CD14-positive monocyte (primary cell): ENCODE measurements around the gene KRT79. TPM values are rescaled to one million over a fixed set of nuclear protein-coding genes. Genes with fewer than 3 reads are reported as not detected.

Experiments used
- DNase-seq, 3 donors: peaks; one replicate each; pipeline ENCODE4 v3.0.0-alpha.2; 2011 to 2022
- H2AFZ ChIP-seq: 2 replicates; pipeline ENCODE4 v1.6.0; 2012; ENCODE audit warnings: mild to moderate bottlenecking, low read depth, low read length, inconsistent platforms; ENCODE audit not compliant: insufficient read depth, poor library complexity, severe bottlenecking
- H3K27ac ChIP-seq, 2 donors: 1 replicate in 1 of 2; 2 replicates in 1 of 2; pipeline ENCODE4 v1.5.1; 2012 to 2013; ENCODE audit warnings: low read length in 2 of 2, control low read depth in 1 of 2, inconsistent platforms in 1 of 2, low read depth in 1 of 2, mild to moderate bottlenecking in 1 of 2
- H3K27me3 ChIP-seq, 2 donors: one replicate each; pipeline versions ENCODE4 v1.6.0 to v1.6.1; 2011 to 2013; ENCODE audit warnings: low read length in 2 of 2; ENCODE audit not compliant: control insufficient read depth in 2 of 2, insufficient read depth in 2 of 2
- H3K36me3 ChIP-seq, 2 donors: replicated peaks in 1 of 2; 1 replicate in 1 of 2; 2 replicates in 1 of 2; pipeline versions ENCODE4 v1.5.1 to v1.6.1; 2012 to 2013; ENCODE audit warnings: low read length in 2 of 2, control low read depth in 1 of 2, inconsistent platforms in 1 of 2, mild to moderate bottlenecking in 1 of 2; ENCODE audit not compliant: insufficient read depth in 2 of 2, control insufficient read depth in 1 of 2
- H3K4me1 ChIP-seq, 2 donors: 1 replicate in 1 of 2; 2 replicates in 1 of 2; pipeline versions ENCODE4 v1.5.1 to v1.6.1; 2012 to 2013; ENCODE audit warnings: low read length in 2 of 2, control low read depth in 1 of 2, inconsistent platforms in 1 of 2, mild to moderate bottlenecking in 1 of 2, moderate library complexity in 1 of 2; ENCODE audit not compliant: insufficient read depth in 2 of 2, control insufficient read depth in 1 of 2
- H3K4me2 ChIP-seq: replicated peaks from 2 replicates; pipeline ENCODE3; 2012; ENCODE audit warnings: low read length, moderate library complexity, mild to moderate bottlenecking; ENCODE audit not compliant: poor library complexity, severe bottlenecking; ENCODE audit errors: extremely low read depth
- H3K4me3 ChIP-seq, 3 experiments: fragments of 200-600 bp in 1 of 3; sonication (generic) in 1 of 3; replicated peaks in 1 of 3; 1 replicate in 2 of 3; 2 replicates in 1 of 3; pipeline ENCODE4 v1.5.1; 2011 to 2013; ENCODE audit warnings: low read length in 3 of 3, mild to moderate bottlenecking in 3 of 3, control low read depth in 2 of 3, low read depth in 2 of 3, inconsistent platforms in 1 of 3, moderate library complexity in 1 of 3
- H3K79me2 ChIP-seq: 2 replicates; pipeline ENCODE4 v1.6.0; 2012; ENCODE audit warnings: mild to moderate bottlenecking, control low read depth, inconsistent platforms, low read length, moderate library complexity; ENCODE audit not compliant: insufficient read depth
- H3K9ac ChIP-seq: 2 replicates; pipeline ENCODE4 v1.6.0; 2017; ENCODE audit warnings: low read length, mild to moderate bottlenecking; ENCODE audit not compliant: insufficient read depth, poor library complexity, severe bottlenecking
- H3K9me3 ChIP-seq, 2 donors: replicated peaks in 1 of 2; 1 replicate in 1 of 2; 2 replicates in 1 of 2; pipeline versions ENCODE4 v1.5.1 to v1.6.1; 2012 to 2013; ENCODE audit warnings: low read length in 2 of 2, control low read depth in 1 of 2; ENCODE audit not compliant: control insufficient read depth in 1 of 2, insufficient read depth in 1 of 2
- H4K20me1 ChIP-seq: 2 replicates; pipeline ENCODE4 v1.6.0; 2012; ENCODE audit warnings: mild to moderate bottlenecking, low read length, control low read depth, moderate library complexity; ENCODE audit not compliant: insufficient read depth
- H3K27ac Mint-ChIP-seq, 7 donors: one replicate each; pipeline ENCODE4 v1.8.0; 2020; ENCODE audit warnings: mild to moderate bottlenecking in 7 of 7, mixed read lengths in 7 of 7, moderate library complexity in 6 of 7, inconsistent platforms in 2 of 7
- H3K27me3 Mint-ChIP-seq, 3 donors: one replicate each; pipeline ENCODE4 v1.8.0; 2021 to 2022; ENCODE audit warnings: low read depth in 3 of 3, mild to moderate bottlenecking in 3 of 3, mixed read lengths in 3 of 3, moderate library complexity in 3 of 3, inconsistent platforms in 1 of 3
- H3K36me3 Mint-ChIP-seq, 2 donors: one replicate each; pipeline ENCODE4 v1.8.0; 2020; ENCODE audit warnings: mixed read lengths in 2 of 2, inconsistent platforms in 1 of 2, mild to moderate bottlenecking in 1 of 2
- H3K4me1 Mint-ChIP-seq: one replicate; pipeline ENCODE4 v1.8.0; 2020; ENCODE audit warnings: mild to moderate bottlenecking, mixed read lengths
- H3K4me3 Mint-ChIP-seq, 2 donors: one replicate each; pipeline ENCODE4 v1.8.0; 2020; ENCODE audit warnings: mild to moderate bottlenecking in 2 of 2, mixed read lengths in 2 of 2, moderate library complexity in 1 of 2
- H3K9me3 Mint-ChIP-seq, 7 donors: one replicate each; pipeline ENCODE4 v1.8.0; 2020 to 2022; ENCODE audit warnings: mixed read lengths in 7 of 7, mild to moderate bottlenecking in 6 of 7, moderate library complexity in 6 of 7, inconsistent platforms in 2 of 7
- CTCF ChIP-seq: fragments of 200-600 bp; IDR thresholded peaks from one replicate; pipeline ENCODE4 v1.8.0; 2022; ENCODE audit warnings: antibody characterized with exemption, mild to moderate bottlenecking
- WGBS: methylation state at CpG from one replicate; pipeline ENCODE4 v1.1.5; 2013; ENCODE audit warnings: missing lambda C conversion rate; ENCODE audit not compliant: insufficient coverage; 5-methylcytosine and 5-hydroxymethylcytosine counted together
- intact Hi-C, 2 donors: fragments of 100-400 bp; cut with micrococcal nuclease; formaldehyde crosslinking; loops; one replicate each; pipeline versions ENCODE4 v1.15.0 to v1.15.1; 2023
- polyA plus RNA-seq, 3 donors: library from polyadenylated mRNA; depleted of rRNA in 1 of 3; unstranded in 2 of 3; stranded (reverse) in 1 of 3; fragments of 300-500 nt in 2 of 3; fragments of >200 nt in 1 of 3; fragmentation: Illumina TruSeq in 2 of 3; gene quantifications; 1 replicate in 2 of 3; 2 replicates in 1 of 3; pipeline ENCODE4 v1.2.3, GENCODE V29; 2012 to 2021

KRT79 gene
- polyA plus RNA-seq, 3 donors, result not detected

GRCh38 chr12:52777566-52777965 is 56.5 kb downstream of the KRT79 start:
- Mint-ChIP-seq H3K27me3 (peaks cover 5 to 19% (median 6%) of the 10 kb centered on the region in 3 donors), H3K9me3 (no peaks in the 10 kb centered on the region), H3K36me3 (no peaks in the 10 kb centered on the region), H3K4me3 (no peak overlapping the region), H3K27ac (no peak overlapping the region), H3K4me1 (no peaks in the 10 kb centered on the region)
- Histone ChIP-seq H3K79me2 (no peaks in the 10 kb centered on the region), H3K9me3 (no peaks in the 10 kb centered on the region), H3K4me1 (no peaks in the 10 kb centered on the region), H3K27ac (no peak overlapping the region), H3K4me2 (no peak overlapping the region), H3K36me3 (no peaks in the 10 kb centered on the region), H3K27me3 (peaks cover 0 to 5% of the 10 kb centered on the region in 2 donors), H3K9ac (no peak overlapping the region), H4K20me1 (no peaks in the 10 kb centered on the region), H3K4me3 (no peak overlapping the region), H2AFZ (no peak overlapping the region)
- TF ChIP-seq CTCF, result no peak
- DNase-seq, result no peak
- WGBS, result 100% methylated on average over 2 of the region's 4 CpGs
- intact Hi-C loops, result no loop called here

GRCh38 chr12:52776913-52777395 is 57.2 kb downstream of the KRT79 start, which contains the start of gene KRT76:
Gene KRT76, minus strand, starts transcription at chr12:52777345. Its CDS starts 54 bp downstream, at chr12:52777291.
- Histone ChIP-seq H3K9me3 (no peaks in the 10 kb centered on the region), H3K9ac (no peak within 1 kb of the TSS), H4K20me1 (no peaks in the 10 kb centered on the region), H2AFZ (no peak within 1 kb of the TSS), H3K27me3 (peaks cover 0 to 5% of the 10 kb centered on the region in 2 donors), H3K4me1 (no peaks in the 10 kb centered on the region), H3K79me2 (no peaks in the 10 kb centered on the region), H3K4me2 (no peak within 1 kb of the TSS), H3K36me3 (no peaks in the 10 kb centered on the region), H3K4me3 (no peak within 1 kb of the TSS), H3K27ac (no peak within 1 kb of the TSS)
- Mint-ChIP-seq H3K36me3 (no peaks in the 10 kb centered on the region), H3K27ac (peak within 1 kb of the TSS in 1 of 7 donors; percentile 25), H3K4me1 (no peaks in the 10 kb centered on the region), H3K4me3 (no peak within 1 kb of the TSS), H3K27me3 (peaks cover 5 to 21% (median 6%) of the 10 kb centered on the region in 3 donors), H3K9me3 (no peaks in the 10 kb centered on the region)
- intact Hi-C loops, result no loop called here
- no peak for DNase-seq
- TF ChIP-seq CTCF, result no peak
- 93% methylated on average over 7 of the region's 8 CpGs for WGBS
